A204.1 (cell line): Measurements from ENCODE around the gene HOXD12.

Experiments used
- FAIRE-seq: peaks from 2 replicates; lab custom pipeline; 2012; peaks lifted over from hg19 to GRCh38; lab: Jason Lieb, UNC

The HOXD12 gene

GRCh38 chr2:176147800-176148496 lies 48.4 kb downstream of the HOXD12 start:
- FAIRE-seq, result no peak

DNA sequence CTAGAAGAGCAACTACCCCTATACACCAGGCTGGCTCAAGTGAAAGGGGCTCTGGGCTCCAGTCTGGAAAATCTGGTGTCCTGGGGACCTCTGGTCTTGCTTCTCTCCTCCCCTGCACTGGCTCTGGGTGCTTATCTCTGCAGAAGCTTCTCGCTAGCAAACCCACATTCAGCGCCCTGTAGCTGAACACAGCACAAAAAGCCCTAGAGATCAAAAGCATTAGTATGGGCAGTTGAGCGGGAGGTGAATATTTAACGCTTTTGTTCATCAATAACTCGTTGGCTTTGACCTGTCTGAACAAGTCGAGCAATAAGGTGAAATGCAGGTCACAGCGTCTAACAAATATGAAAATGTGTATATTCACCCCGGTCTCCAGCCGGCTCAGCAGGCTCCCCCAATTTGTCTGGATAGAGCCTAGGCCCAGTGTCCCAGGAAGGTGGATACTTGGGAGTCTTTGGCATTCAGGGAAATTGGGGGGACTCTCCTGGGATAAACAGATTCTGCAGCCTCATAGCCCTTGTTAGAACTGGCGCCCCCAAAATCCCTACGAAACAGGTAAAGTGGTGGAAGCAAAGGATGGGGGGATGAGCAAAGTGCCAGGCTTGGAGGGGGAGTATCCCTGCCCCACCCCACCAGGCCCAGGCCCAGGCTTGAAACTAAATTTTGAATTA lies 49.3 kb downstream of the HOXD12 start:
- no peak for FAIRE-seq

- no peak for FAIRE-seq
These were observed 49.9 kb downstream of the HOXD12 start for GRCh38 chr2:176149481-176149938.

GRCh38 chr2:176149939-176150583 lies 50.5 kb downstream of the HOXD12 start:
- FAIRE-seq, result no peak

DNA sequence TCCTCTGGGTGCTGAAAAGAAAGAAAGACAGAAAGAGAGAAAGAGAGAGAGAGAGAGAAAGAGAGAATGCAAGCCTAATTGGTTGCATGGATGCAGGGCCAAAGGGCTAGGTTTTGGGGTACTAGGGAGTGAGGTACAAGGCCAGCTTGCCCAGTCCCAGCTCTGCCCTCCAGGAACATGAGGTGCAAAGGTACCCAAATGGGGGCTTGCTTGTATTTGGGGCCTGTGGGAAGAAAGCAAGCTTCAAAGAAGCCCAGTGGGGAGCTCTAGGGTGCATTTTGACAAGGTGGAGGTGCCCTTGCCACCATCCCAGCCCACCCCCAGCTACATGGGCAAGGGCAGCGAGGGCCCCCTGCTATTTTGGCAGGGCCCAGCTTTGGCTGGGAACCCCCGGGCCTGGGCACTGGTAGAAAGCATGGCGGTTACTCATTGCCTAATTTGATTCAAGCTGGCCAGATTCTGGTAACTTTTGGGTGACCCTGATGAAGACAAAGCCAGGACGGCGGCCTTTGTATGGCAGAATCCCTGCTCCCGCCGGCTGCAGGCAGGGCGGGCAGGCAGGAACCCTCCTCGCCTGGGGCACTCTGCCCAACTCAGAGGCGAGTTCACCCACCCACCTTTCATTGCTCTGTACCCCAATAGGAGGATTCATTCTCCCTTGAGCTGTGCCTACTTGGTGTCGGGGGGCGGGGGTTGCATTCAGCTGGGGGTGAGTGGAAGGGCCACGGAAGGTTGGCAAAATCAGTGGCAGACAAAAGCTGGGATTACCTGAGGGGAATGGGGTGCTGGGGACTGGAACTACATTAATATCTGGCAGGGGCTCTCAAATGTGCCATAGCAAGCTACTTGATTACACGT lies 51.2 kb downstream of the HOXD12 start:
- FAIRE-seq, result no peak

GRCh38 chr2:176151442-176152287 lies 52.1 kb downstream of the HOXD12 start, which contains the start of gene HOXD4:
Gene HOXD4, plus strand, starts transcription at chr2:176151550. Its CDS starts 84 bp downstream, at chr2:176151634.
- FAIRE-seq, result no peak
